Measurements from ENCODE around the gene RFNG. TPM values are rescaled to one million over a fixed set of nuclear protein-coding genes. Genes with fewer than 3 reads are reported as not detected.
A peak's percentile ranks its signal among the peaks of the same experiment; 100 is the strongest.

The RFNG gene
- total and polyA plus RNA-seq, 2 of the 4 experiments (the other 2 are of a cell fraction) = 6.8 to 47.3 TPM

DNA sequence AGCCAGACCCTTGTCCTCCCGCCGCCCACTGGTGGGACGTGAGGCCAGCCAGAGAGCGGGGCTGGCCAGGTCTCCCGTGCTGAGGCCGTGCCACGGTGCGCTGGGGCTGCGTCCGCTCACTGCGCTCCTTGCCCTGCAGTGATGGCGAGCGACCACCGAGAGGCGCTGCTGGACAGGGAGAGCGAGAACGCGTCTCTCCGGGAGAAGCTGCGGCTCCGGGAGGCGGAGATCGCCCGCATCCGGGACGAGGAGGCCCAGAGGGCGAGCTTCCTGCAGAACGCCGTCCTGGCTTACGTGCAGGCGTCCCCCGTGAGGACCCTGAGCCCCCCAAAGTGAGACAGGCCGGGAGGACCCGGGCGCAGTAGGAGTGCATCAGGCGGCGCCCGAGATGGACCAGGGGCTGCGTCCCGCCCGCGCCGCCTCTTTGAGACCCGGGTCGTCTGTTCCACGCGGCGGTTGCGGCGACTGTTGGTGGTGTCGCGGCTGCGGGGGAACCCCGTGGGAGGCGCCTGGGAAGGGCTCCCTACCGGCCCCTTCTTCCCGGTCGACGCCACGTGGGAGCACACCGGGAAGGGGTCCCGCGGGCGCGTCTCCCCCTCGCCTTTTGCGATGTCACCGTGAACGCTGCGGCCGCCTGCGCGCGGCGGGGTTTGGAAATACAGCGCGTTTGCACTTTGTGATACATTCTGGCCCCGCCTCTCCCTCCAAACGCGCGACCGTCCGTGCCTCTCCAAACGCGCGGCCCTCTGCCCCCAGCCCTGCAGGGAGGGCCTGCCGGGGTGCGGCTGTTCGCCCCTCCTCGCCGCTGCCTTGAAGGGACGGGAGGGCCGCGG, 20.9 kb downstream of the RFNG start:
- no peak overlapping the region for H2BK20ac ChIP-seq (ENCODE audit: low read depth, low read length)
- H3K4me3 ChIP-seq (ENCODE audit: insufficient read depth, low read depth, low read length) = peak overlapping the region; percentile 47
- intact Hi-C loops (cut with micrococcal nuclease) (loop anchor here (1.0 to 10.0 kb wide), 3 partner anchors 68 to 294 kb away; partner anchors contain the start of gene FASN), dilution Hi-C loops (cut with HindIII; ENCODE audit: low sequenced_read_pairs, unreplicated experiment) (no loop called here), in situ Hi-C loops (cut with MboI; ENCODE audit: low sequenced_read_pairs) (loop anchor here (5.0 kb wide), 1 partner anchor 127 kb away; no protein-coding TSS in a partner anchor)
- CTCF ChIA-PET = interaction anchor here (0.7 to 1.3 kb wide), 3 partner anchors 124 to 175 kb away, joined by 3 to 4 read pairs (median 3); no protein-coding TSS in a partner anchor
- H4K8ac ChIP-seq (ENCODE audit: low read depth in 2 of 2, low read length in 2 of 2) = no peak overlapping the region
- no peaks in the 10 kb centered on the region for H3K9me3 ChIP-seq (ENCODE audit: control insufficient read depth, insufficient read depth, low read length)
- no peaks in the 10 kb centered on the region for H3K27me3 ChIP-seq (ENCODE audit: control insufficient read depth, insufficient read depth, low read length)
- no peak overlapping the region for H3K23ac ChIP-seq (ENCODE audit: low read depth, low read length)
- peaks cover 4% of the 10 kb centered on the region; the same call in 1 of the 2 replicates for H3K4me1 ChIP-seq (ENCODE audit: control insufficient read depth, insufficient read depth, low read length)
- WGBS, 2 experiments (ENCODE audit: extremely low coverage in 2 of 2, insufficient read length in 1 of 2) = 3% methylated on average over 62 of the region's 94 CpGs; no CpG with 5 or more reads in 1 of the 2 experiments
- H3K27ac ChIP-seq (ENCODE audit: insufficient read depth, low read length) = no peak overlapping the region
- H2AK9ac ChIP-seq (replicated peaks; ENCODE audit: low read depth, low read length, poor library complexity) = peak overlapping the region; percentile 89
- no peak overlapping the region for H3K18ac ChIP-seq (ENCODE audit: low read depth, low read length)
- no peak overlapping the region for H4K5ac ChIP-seq (ENCODE audit: low read depth, low read length)
- TF ChIP-seq NFE2L2 (IDR thresholded peaks at IDR 0.05; ENCODE audit: low read depth, low read length) (no peak), SMC3 (IDR thresholded peaks at IDR 0.05; ENCODE audit: low read depth, low read length) (peak; percentile 81), RAD21 (IDR thresholded peaks at IDR 0.05; ENCODE audit: low read length) (peak; percentile 94), CEBPB (IDR thresholded peaks at IDR 0.05; ENCODE audit: low read depth, low read length) (no peak), CHD1 (IDR thresholded peaks at IDR 0.05; ENCODE audit: low read depth, low read length) (no peak), MXI1 (IDR thresholded peaks at IDR 0.05; ENCODE audit: borderline replicate concordance, low read depth, low read length) (peak; percentile 17; the same call in 1 of the 2 replicates)
- TF ChIP-seq, protein P1, sequence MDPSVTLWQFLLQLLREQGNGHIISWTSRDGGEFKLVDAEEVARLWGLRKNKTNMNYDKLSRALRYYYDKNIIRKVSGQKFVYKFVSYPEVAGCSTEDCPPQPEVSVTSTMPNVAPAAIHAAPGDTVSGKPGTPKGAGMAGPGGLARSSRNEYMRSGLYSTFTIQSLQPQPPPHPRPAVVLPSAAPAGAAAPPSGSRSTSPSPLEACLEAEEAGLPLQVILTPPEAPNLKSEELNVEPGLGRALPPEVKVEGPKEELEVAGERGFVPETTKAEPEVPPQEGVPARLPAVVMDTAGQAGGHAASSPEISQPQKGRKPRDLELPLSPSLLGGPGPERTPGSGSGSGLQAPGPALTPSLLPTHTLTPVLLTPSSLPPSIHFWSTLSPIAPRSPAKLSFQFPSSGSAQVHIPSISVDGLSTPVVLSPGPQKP (IDR thresholded peaks at IDR 0.05; ENCODE audit: borderline replicate concordance, low read depth, low read length) = no peak
- TF ChIP-seq, protein P2, sequence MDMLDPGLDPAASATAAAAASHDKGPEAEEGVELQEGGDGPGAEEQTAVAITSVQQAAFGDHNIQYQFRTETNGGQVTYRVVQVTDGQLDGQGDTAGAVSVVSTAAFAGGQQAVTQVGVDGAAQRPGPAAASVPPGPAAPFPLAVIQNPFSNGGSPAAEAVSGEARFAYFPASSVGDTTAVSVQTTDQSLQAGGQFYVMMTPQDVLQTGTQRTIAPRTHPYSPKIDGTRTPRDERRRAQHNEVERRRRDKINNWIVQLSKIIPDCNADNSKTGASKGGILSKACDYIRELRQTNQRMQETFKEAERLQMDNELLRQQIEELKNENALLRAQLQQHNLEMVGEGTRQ (IDR thresholded peaks at IDR 0.05; ENCODE audit: low read depth, low read length) = no peak
- TF ChIP-seq, protein P3, sequence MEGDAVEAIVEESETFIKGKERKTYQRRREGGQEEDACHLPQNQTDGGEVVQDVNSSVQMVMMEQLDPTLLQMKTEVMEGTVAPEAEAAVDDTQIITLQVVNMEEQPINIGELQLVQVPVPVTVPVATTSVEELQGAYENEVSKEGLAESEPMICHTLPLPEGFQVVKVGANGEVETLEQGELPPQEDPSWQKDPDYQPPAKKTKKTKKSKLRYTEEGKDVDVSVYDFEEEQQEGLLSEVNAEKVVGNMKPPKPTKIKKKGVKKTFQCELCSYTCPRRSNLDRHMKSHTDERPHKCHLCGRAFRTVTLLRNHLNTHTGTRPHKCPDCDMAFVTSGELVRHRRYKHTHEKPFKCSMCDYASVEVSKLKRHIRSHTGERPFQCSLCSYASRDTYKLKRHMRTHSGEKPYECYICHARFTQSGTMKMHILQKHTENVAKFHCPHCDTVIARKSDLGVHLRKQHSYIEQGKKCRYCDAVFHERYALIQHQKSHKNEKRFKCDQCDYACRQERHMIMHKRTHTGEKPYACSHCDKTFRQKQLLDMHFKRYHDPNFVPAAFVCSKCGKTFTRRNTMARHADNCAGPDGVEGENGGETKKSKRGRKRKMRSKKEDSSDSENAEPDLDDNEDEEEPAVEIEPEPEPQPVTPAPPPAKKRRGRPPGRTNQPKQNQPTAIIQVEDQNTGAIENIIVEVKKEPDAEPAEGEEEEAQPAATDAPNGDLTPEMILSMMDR (conservative IDR thresholded peaks at IDR 0.05; ENCODE audit: low read depth, low read length) = peak; percentile 93
- peak overlapping the region; percentile 78 for H3K4me2 ChIP-seq (ENCODE audit: low read depth, low read length)
- DNase-seq (peak; percentile 79), ATAC-seq (ENCODE audit: low read depth) (peak; percentile 89)
- no peaks in the 10 kb centered on the region; a peak in 1 of 4 replicates for H3K79me1 ChIP-seq (ENCODE audit: low read depth in 1 of 2, low read length in 2 of 2)
- no peaks in the 10 kb centered on the region for H3K9me1 ChIP-seq (ENCODE audit: insufficient read depth, low read length)
- BruUV-seq (replicated peaks) = no TSS peak
- H4K91ac ChIP-seq (ENCODE audit: insufficient read depth, low read depth, low read length) = no peak overlapping the region
- H2BK5ac ChIP-seq (ENCODE audit: low read depth, low read length, poor library complexity, severe bottlenecking) = no peak overlapping the region
- H4K20me1 ChIP-seq (ENCODE audit: insufficient read depth, low read length) = no peaks in the 10 kb centered on the region; the same call in 1 of the 2 replicates
- H3K36me3 ChIP-seq (ENCODE audit: control insufficient read depth, insufficient read depth, low read length) = peaks cover 2% of the 10 kb centered on the region
- H3K9ac ChIP-seq (ENCODE audit: low read depth, low read length) = no peak overlapping the region
- no peak overlapping the region for H2BK120ac ChIP-seq (ENCODE audit: low read depth, low read length)
- no peak overlapping the region for H3K4ac ChIP-seq (ENCODE audit: low read depth, low read length)
- peak overlapping the region; percentile 94 for H2AFZ ChIP-seq (replicated peaks; ENCODE audit: low read length, poor library complexity)
- no peak overlapping the region for H3K56ac ChIP-seq (ENCODE audit: extremely low read depth, insufficient read depth, low read length)
- H2AK5ac ChIP-seq (ENCODE audit: low read depth, low read length) = no peak overlapping the region
- H2BK15ac ChIP-seq (ENCODE audit: low read depth, low read length) = no peak overlapping the region
- H3K14ac ChIP-seq (replicated peaks; ENCODE audit: low read depth, low read length) = no peak overlapping the region
- POLR2A ChIA-PET (ENCODE audit: unreplicated experiment) = no interaction called here
